Stomach (tissue), 4 donors: ENCODE data around the gene ZNF229.

Source experiments
- CTCF ChIP-seq, 7 experiments: fragments of 450-650 bp in 4 of 7; fragments of 200-600 bp in 3 of 7; sonication (generic) in 3 of 7; IDR thresholded peaks; one replicate each; pipeline ENCODE4 v1.5.1; 2016 to 2019; ENCODE audit warnings: antibody characterized with exemption in 7 of 7, control low read depth in 2 of 7, mild to moderate bottlenecking in 1 of 7
- POLR2A ChIP-seq, 4 donors: fragments of 450-650 bp; IDR thresholded peaks; one replicate each; pipeline ENCODE4 v1.6.1; 2016; ENCODE audit warnings: antibody characterized with exemption in 4 of 4, control low read depth in 2 of 4, mild to moderate bottlenecking in 1 of 4, moderate library complexity in 1 of 4
- POLR2AphosphoS5 ChIP-seq, 3 donors: sonication (generic); formaldehyde crosslinking; IDR thresholded peaks; one replicate each; pipeline ENCODE4 v1.6.1; 2016; ENCODE audit warnings: antibody characterized with exemption in 3 of 3

GRCh38 chr19:44401139-44402115, 46.8 kb downstream of the ZNF229 start, which contains the start of gene ZNF285:
- TF ChIP-seq CTCF (IDR thresholded peaks at IDR 0.05) (no peak), POLR2AphosphoS5 (IDR thresholded peaks at IDR 0.05) (peak in 2 of 3 donors; percentile 50 to 68), POLR2A (IDR thresholded peaks at IDR 0.05) (no peak)
